IMR-90 (cell line): Measurements from ENCODE around the gene C21orf91. TPM values are rescaled to one million over a fixed set of nuclear protein-coding genes. Genes with fewer than 3 reads are reported as not detected.
A peak's percentile ranks its signal among the peaks of the same experiment; 100 is the strongest.

Experiments used
- ATAC-seq: fragments of 200-7000 bp; cut with Tn5 transposase; 2 replicates; pipeline ENCODE4 v1.9.1; 2020; ENCODE audit warnings: low read depth, mild to moderate bottlenecking, moderate library complexity
- Bru-seq: library from RNA; stranded (reverse); fragments of 400-500 nt; gene quantifications from one replicate; lab custom pipeline; 2021; lab: Mats Ljungman, UMichigan
- BruChase-seq, 2 experiments: library from RNA; stranded (reverse); fragments of 400-500 nt; gene quantifications; one replicate each; lab custom pipeline; 2021; lab: Mats Ljungman, UMichigan
- BruUV-seq: library from RNA; stranded (reverse); fragments of 400-500 nt; replicated peaks from 2 replicates; lab custom pipeline; 2021; lab: Mats Ljungman, UMichigan
- CTCF ChIA-PET: fragments of 300-600 bp; formaldehyde crosslinking; extraction: SDS; loops from one replicate; lab custom pipeline; 2021; ENCODE audit warnings: antibody characterized with exemption; lab: Yijun Ruan, JAX
- POLR2A ChIA-PET: fragments of 300-600 bp; sonication (Branson Sonifier 250); formaldehyde crosslinking; loops from one replicate; lab custom pipeline; 2022; ENCODE audit warnings: antibody characterized with exemption; ENCODE audit not compliant: unreplicated experiment; lab: Charles Lee
- DNase-seq: peaks from one replicate; pipeline ENCODE4 v3.0.0; 2013
- H2AFZ ChIP-seq: replicated peaks from 2 replicates; pipeline ENCODE3; 2013; ENCODE audit warnings: low read length, mild to moderate bottlenecking; ENCODE audit not compliant: poor library complexity
- H2AK5ac ChIP-seq: 2 replicates; pipeline ENCODE4 v1.6.1; 2013; ENCODE audit warnings: low read depth, low read length, inconsistent platforms
- H2AK9ac ChIP-seq: replicated peaks from 2 replicates; pipeline ENCODE3; 2013; ENCODE audit warnings: mild to moderate bottlenecking, low read depth, low read length, moderate library complexity; ENCODE audit not compliant: poor library complexity
- H2BK120ac ChIP-seq: 2 replicates; pipeline ENCODE4 v1.6.1; 2013; ENCODE audit warnings: low read depth, low read length, inconsistent platforms
- H2BK15ac ChIP-seq: 3 replicates; pipeline ENCODE4 v1.6.1; 2013; ENCODE audit warnings: low read depth, low read length, inconsistent platforms
- H2BK20ac ChIP-seq: 2 replicates; pipeline ENCODE4 v1.6.1; 2013; ENCODE audit warnings: low read depth, mild to moderate bottlenecking, inconsistent platforms, low read length, moderate library complexity
- H2BK5ac ChIP-seq: 2 replicates; pipeline ENCODE4 v1.6.1; 2013; ENCODE audit warnings: mild to moderate bottlenecking, low read depth, low read length, inconsistent platforms; ENCODE audit not compliant: poor library complexity, severe bottlenecking
- H3K14ac ChIP-seq: replicated peaks from 2 replicates; pipeline ENCODE4 v1.6.1; 2013; ENCODE audit warnings: low read depth, low read length, inconsistent platforms
- H3K18ac ChIP-seq: 2 replicates; pipeline ENCODE4 v1.6.1; 2013; ENCODE audit warnings: low read depth, low read length, control low read depth
- H3K23ac ChIP-seq: 2 replicates; pipeline ENCODE4 v1.6.1; 2013; ENCODE audit warnings: low read depth, low read length, inconsistent platforms
- H3K27ac ChIP-seq: 2 replicates; pipeline ENCODE4 v1.5.1; 2013; ENCODE audit warnings: mild to moderate bottlenecking, control low read depth, low read length; ENCODE audit not compliant: insufficient read depth
- H3K27me3 ChIP-seq: 2 replicates; pipeline ENCODE4 v1.6.1; 2013; ENCODE audit warnings: low read length; ENCODE audit not compliant: control insufficient read depth, insufficient read depth
- H3K36me3 ChIP-seq: 2 replicates; pipeline ENCODE4 v1.6.1; 2013; ENCODE audit warnings: low read length, mixed read lengths; ENCODE audit not compliant: control insufficient read depth, insufficient read depth
- H3K4ac ChIP-seq: 2 replicates; pipeline ENCODE4 v1.6.1; 2013; ENCODE audit warnings: low read depth, low read length, inconsistent platforms
- H3K4me1 ChIP-seq: 2 replicates; pipeline ENCODE4 v1.6.1; 2013; ENCODE audit warnings: low read length, mixed read lengths; ENCODE audit not compliant: control insufficient read depth, insufficient read depth
- H3K4me2 ChIP-seq: 2 replicates; pipeline ENCODE4 v1.6.1; 2013; ENCODE audit warnings: low read depth, mild to moderate bottlenecking, control low read depth, low read length, moderate library complexity
- H3K4me3 ChIP-seq: 2 replicates; pipeline ENCODE4 v1.5.1; 2013; ENCODE audit warnings: low read depth, mild to moderate bottlenecking, control low read depth, low read length, moderate library complexity; ENCODE audit not compliant: insufficient read depth
- H3K56ac ChIP-seq: 2 replicates; pipeline ENCODE4 v1.6.1; 2013; ENCODE audit warnings: low read length, inconsistent platforms; ENCODE audit not compliant: insufficient read depth; ENCODE audit errors: extremely low read depth
- H3K79me1 ChIP-seq, 2 experiments: 2 replicates each; pipeline ENCODE4 v1.6.1; 2013; ENCODE audit warnings: low read length in 2 of 2, inconsistent platforms in 1 of 2, low read depth in 1 of 2
- H3K9ac ChIP-seq: 2 replicates; pipeline ENCODE4 v1.6.1; 2013; ENCODE audit warnings: low read depth, low read length, control low read depth
- H3K9me1 ChIP-seq: 2 replicates; pipeline ENCODE4 v1.6.1; 2013; ENCODE audit warnings: low read length, inconsistent platforms; ENCODE audit not compliant: insufficient read depth
- H3K9me3 ChIP-seq: 2 replicates; pipeline ENCODE4 v1.6.1; 2013; ENCODE audit warnings: low read length; ENCODE audit not compliant: control insufficient read depth, insufficient read depth
- H4K20me1 ChIP-seq: 2 replicates; pipeline ENCODE4 v1.6.1; 2013; ENCODE audit warnings: low read length, inconsistent platforms; ENCODE audit not compliant: insufficient read depth
- H4K5ac ChIP-seq: 2 replicates; pipeline ENCODE4 v1.6.1; 2013; ENCODE audit warnings: mild to moderate bottlenecking, low read depth, low read length, control low read depth
- H4K8ac ChIP-seq, 2 experiments: 2 replicates each; pipeline ENCODE4 v1.6.1; 2013; ENCODE audit warnings: low read depth in 2 of 2, low read length in 2 of 2, control low read depth in 1 of 2, inconsistent platforms in 1 of 2
- H4K91ac ChIP-seq: 2 replicates; pipeline ENCODE4 v1.6.1; 2013; ENCODE audit warnings: low read depth, low read length, inconsistent platforms; ENCODE audit not compliant: insufficient read depth
- BHLHE40 ChIP-seq: fragments of 150-350 bp; IDR thresholded peaks from 2 replicates; pipeline ENCODE4 v1.6.1; 2016; ENCODE audit warnings: mild to moderate bottlenecking, low read depth, low read length
- CHD1 ChIP-seq: IDR thresholded peaks from 2 replicates; pipeline ENCODE4 v1.6.1; 2012; ENCODE audit warnings: low read depth, low read length, improper control_type of control experiment
- ELK1 ChIP-seq: fragments of 150-350 bp; IDR thresholded peaks from 2 replicates; pipeline ENCODE4 v1.6.1; 2016; ENCODE audit warnings: low read depth, mild to moderate bottlenecking, low read length, moderate library complexity, borderline replicate concordance
- MAFK ChIP-seq: IDR thresholded peaks from 2 replicates; pipeline ENCODE4 v1.6.1; 2012; ENCODE audit warnings: low read depth, low read length, improper control_type of control experiment
- MAZ ChIP-seq: IDR thresholded peaks from 2 replicates; pipeline ENCODE4 v1.6.1; 2012; ENCODE audit warnings: low read depth, mild to moderate bottlenecking, low read length, improper control_type of control experiment, moderate library complexity, borderline replicate concordance
- MXI1 ChIP-seq: IDR thresholded peaks from 2 replicates; pipeline ENCODE4 v1.6.1; 2012; ENCODE audit warnings: low read depth, mild to moderate bottlenecking, low read length, moderate library complexity, borderline replicate concordance
- POLR2A ChIP-seq: IDR thresholded peaks from 2 replicates; pipeline ENCODE4 v1.6.1; 2012; ENCODE audit warnings: mild to moderate bottlenecking, low read depth, low read length
- RAD21 ChIP-seq: IDR thresholded peaks from 2 replicates; pipeline ENCODE4 v1.6.1; 2012; ENCODE audit warnings: low read length, improper control_type of control experiment
- WGBS, 2 experiments: methylation state at CpG; one replicate each; pipeline versions ENCODE4 v1.1.5 to v1.1.7; 2013; ENCODE audit warnings: missing lambda C conversion rate in 2 of 2; ENCODE audit not compliant: insufficient read length in 1 of 2; ENCODE audit errors: extremely low coverage in 2 of 2; 5-methylcytosine and 5-hydroxymethylcytosine counted together
- dilution Hi-C: fragments of 300-500 bp; cut with HindIII; formaldehyde crosslinking; loops from one replicate; pipeline ENCODE4 v1.14.3; 2018; ENCODE audit warnings: low sequenced_read_pairs; ENCODE audit not compliant: unreplicated experiment
- in situ Hi-C: fragments of 300-500 bp; cut with MboI; formaldehyde crosslinking; loops from 3 replicates; pipeline ENCODE4 v1.14.3; 2019; ENCODE audit warnings: low sequenced_read_pairs, inconsistent platforms, mixed read lengths
- intact Hi-C: fragments of 100-400 bp; cut with micrococcal nuclease; formaldehyde crosslinking; loops from 2 replicates; pipeline ENCODE4 v1.10.0; 2022
- long read RNA-seq: library from polyadenylated mRNA; unstranded; transcript quantifications from one replicate; pipeline ENCODE4 v2.0.0, GENCODE V29; 2021; ENCODE audit not compliant: unreplicated experiment
- polyA plus RNA-seq, 3 experiments: library from polyadenylated mRNA; depleted of rRNA; stranded (reverse); fragments of >200 nt; gene quantifications; 2 replicates each; pipeline ENCODE4 v1.2.3, GENCODE V29; 2012; ENCODE audit warnings: low replicate concordance in 1 of 3
- total RNA-seq: library from RNA; depleted of rRNA; stranded (reverse); fragments of >200 nt; gene quantifications from 2 replicates; pipeline ENCODE4 v1.2.3, GENCODE V29; 2012; rRNA removed
- TF ChIP-seq, protein P1 (sequence below): conservative IDR thresholded peaks from 2 replicates; pipeline ENCODE4 v1.5.1; 2012; ENCODE audit warnings: mild to moderate bottlenecking, low read depth, low read length, improper control_type of control experiment
- TF ChIP-seq, protein P2 (sequence below): fragments of 150-350 bp; IDR thresholded peaks from 2 replicates; pipeline ENCODE4 v1.6.1; 2017; ENCODE audit warnings: mild to moderate bottlenecking, antibody characterized with exemption, low read length, low read depth

Gene C21orf91
- 9.3 and 13.1 TPM in 2 replicates for total RNA-seq
- polyA plus RNA-seq (2012; rRNA removed), result 3.6 and 3.7 TPM in 2 replicates
- polyA plus RNA-seq (2012; cell fraction: cytosol; rRNA removed), result 0.47 and 0.86 TPM in 2 replicates
- 0.34 and 2.5 TPM in 2 replicates for polyA plus RNA-seq (2012; cell fraction: nucleus; rRNA removed; ENCODE audit: low replicate concordance)
- percentile 74 among the genes with signal in this experiment for Bru-seq, nascent RNA
- percentile 42 among the genes with signal in this experiment for BruChase-seq, experiment 1, labeled RNA remaining after a 6-hour chase
- percentile 67 among the genes with signal in this experiment for BruChase-seq, experiment 2, labeled RNA remaining after a 2-hour chase
- long read RNA-seq, full-length matches to known transcripts, result 3 of 3 reads
- long read RNA-seq, partial matches to known transcripts, result 0 of 3 reads
- long read RNA-seq, other reads (novel, unspliced or antisense), result 0 of 3 reads

DNA sequence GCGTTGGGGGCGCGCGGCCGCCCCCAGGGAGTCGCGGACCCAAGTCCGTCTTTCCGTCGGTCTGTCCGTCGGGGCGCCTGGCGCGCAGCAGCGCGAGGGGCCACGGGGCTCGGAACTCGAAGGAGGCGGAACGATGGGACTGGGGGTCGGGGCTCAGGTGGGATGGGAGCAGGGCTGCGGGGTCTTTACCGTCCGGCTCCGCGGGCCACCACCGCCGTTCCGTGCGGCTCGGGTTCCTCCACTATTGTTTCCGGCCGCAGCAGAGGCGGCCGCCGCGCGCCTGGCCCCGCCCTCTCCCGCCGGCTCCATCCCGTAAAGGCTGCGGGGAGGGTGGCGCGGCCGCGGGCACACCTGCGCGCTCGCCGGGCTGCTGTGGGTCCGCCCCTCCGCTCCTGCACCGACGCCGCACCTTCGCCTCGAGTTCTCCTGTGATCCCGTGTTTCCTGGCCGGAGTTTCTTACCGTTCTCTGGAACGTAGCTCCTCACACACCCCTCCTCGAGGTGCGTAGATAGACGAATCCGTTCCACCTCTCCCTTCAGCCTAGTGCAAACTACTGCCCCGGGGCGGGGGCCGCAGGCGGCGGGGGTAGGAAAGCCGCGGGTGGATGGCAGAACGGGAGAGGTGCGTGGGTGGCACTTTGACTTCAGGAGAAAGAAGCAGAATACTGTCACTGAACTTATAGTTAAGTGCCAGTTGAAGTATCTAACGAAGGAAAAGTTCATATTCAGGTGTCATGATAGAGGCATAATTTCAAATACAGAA lies at the start of gene C21orf91:
Gene C21orf91 (minus strand): TSS at position 243 of the 763 bp plus-strand sequence. CDS start 1,038 bp downstream, outside the sequence.
- CTCF ChIA-PET, result interaction anchor here (0.6 to 1.0 kb wide), 3 partner anchors 10 to 85 kb away, joined by 3 read pairs; no protein-coding TSS in a partner anchor
- H3K14ac ChIP-seq, result peak within 1 kb of the TSS; percentile 88
- H3K9me3 ChIP-seq, result no peaks in the 10 kb centered on the region
- peak within 1 kb of the TSS; percentile 95; the same call in 2 of the 3 replicates for H2BK15ac ChIP-seq
- peak within 1 kb of the TSS; percentile 69 for H2AK5ac ChIP-seq
- H3K79me1 ChIP-seq, result peaks cover 6 to 18% of the 10 kb centered on the region in 2 experiments; a peak in 3 of 4 replicates
- H4K91ac ChIP-seq, result peak within 1 kb of the TSS; percentile 99
- H2BK5ac ChIP-seq, result peak within 1 kb of the TSS; percentile 98
- dilution Hi-C loops (no loop called here), intact Hi-C loops (loop anchor here (1.0 to 2.0 kb wide), 2 partner anchors 30 to 84 kb away; no protein-coding TSS in a partner anchor), in situ Hi-C loops (no loop called here)
- peak within 1 kb of the TSS; percentile 84 for H2AK9ac ChIP-seq
- no TSS peak for BruUV-seq
- H3K23ac ChIP-seq, result peak within 1 kb of the TSS; percentile 95
- peak within 1 kb of the TSS; percentile 79 for H3K4me3 ChIP-seq
- peak within 1 kb of the TSS; percentile 98 for H3K56ac ChIP-seq
- peak; percentile 86 for DNase-seq
- WGBS, 2 experiments, result 2% methylated on average over 13 of the region's 78 CpGs; no CpG with 5 or more reads in 1 of the 2 experiments
- peak within 1 kb of the TSS; percentile 94 for H3K18ac ChIP-seq
- no peaks in the 10 kb centered on the region for H3K9me1 ChIP-seq
- peak within 1 kb of the TSS; percentile 90 for H3K4me2 ChIP-seq
- peaks cover 8% of the 10 kb centered on the region for H4K20me1 ChIP-seq
- H3K36me3 ChIP-seq, result peaks cover 3% of the 10 kb centered on the region; the same call in 1 of the 2 replicates
- H3K27ac ChIP-seq, result peak within 1 kb of the TSS; percentile 94
- peak within 1 kb of the TSS; percentile 100 for H2BK120ac ChIP-seq
- peak within 1 kb of the TSS; percentile 98 for H2BK20ac ChIP-seq
- no peaks in the 10 kb centered on the region for H3K27me3 ChIP-seq
- peak within 1 kb of the TSS; percentile 99 for H2AFZ ChIP-seq
- H3K9ac ChIP-seq, result peak within 1 kb of the TSS; percentile 95
- H3K4me1 ChIP-seq, result peaks cover 4% of the 10 kb centered on the region
- H3K4ac ChIP-seq, result peak within 1 kb of the TSS; percentile 97
- POLR2A ChIA-PET, result interaction anchor here (0.6 kb wide), 1 partner anchor 10 kb away, joined by 4 read pairs; no protein-coding TSS in a partner anchor
- H4K5ac ChIP-seq, result peak within 1 kb of the TSS; percentile 97
- TF ChIP-seq, protein P1, sequence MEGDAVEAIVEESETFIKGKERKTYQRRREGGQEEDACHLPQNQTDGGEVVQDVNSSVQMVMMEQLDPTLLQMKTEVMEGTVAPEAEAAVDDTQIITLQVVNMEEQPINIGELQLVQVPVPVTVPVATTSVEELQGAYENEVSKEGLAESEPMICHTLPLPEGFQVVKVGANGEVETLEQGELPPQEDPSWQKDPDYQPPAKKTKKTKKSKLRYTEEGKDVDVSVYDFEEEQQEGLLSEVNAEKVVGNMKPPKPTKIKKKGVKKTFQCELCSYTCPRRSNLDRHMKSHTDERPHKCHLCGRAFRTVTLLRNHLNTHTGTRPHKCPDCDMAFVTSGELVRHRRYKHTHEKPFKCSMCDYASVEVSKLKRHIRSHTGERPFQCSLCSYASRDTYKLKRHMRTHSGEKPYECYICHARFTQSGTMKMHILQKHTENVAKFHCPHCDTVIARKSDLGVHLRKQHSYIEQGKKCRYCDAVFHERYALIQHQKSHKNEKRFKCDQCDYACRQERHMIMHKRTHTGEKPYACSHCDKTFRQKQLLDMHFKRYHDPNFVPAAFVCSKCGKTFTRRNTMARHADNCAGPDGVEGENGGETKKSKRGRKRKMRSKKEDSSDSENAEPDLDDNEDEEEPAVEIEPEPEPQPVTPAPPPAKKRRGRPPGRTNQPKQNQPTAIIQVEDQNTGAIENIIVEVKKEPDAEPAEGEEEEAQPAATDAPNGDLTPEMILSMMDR, result no peak
- TF ChIP-seq MXI1, result 0 out of 2 replicates have a peak, but pooled peaks have one; percentile 2
- TF ChIP-seq BHLHE40, result peak; percentile 97
- peak; percentile 100; the same call in 1 of the 2 replicates for TF ChIP-seq CHD1
- TF ChIP-seq MAZ, result peak; percentile 87; the same call in 1 of the 2 replicates
- TF ChIP-seq RAD21, result no peak
- no peak for TF ChIP-seq ELK1
- TF ChIP-seq POLR2A, result peak; percentile 93
- TF ChIP-seq MAFK, result no peak
- TF ChIP-seq, protein P2, sequence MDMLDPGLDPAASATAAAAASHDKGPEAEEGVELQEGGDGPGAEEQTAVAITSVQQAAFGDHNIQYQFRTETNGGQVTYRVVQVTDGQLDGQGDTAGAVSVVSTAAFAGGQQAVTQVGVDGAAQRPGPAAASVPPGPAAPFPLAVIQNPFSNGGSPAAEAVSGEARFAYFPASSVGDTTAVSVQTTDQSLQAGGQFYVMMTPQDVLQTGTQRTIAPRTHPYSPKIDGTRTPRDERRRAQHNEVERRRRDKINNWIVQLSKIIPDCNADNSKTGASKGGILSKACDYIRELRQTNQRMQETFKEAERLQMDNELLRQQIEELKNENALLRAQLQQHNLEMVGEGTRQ, result no peak
- H4K8ac ChIP-seq, result peak within 1 kb of the TSS; percentile 34 to 99
- ATAC-seq, result peak; percentile 95
